ENCODE results near the gene FER1L5.

Gene FER1L5

GRCh38 chr2:96669539-96670215 lies 27.1 kb downstream of the FER1L5 start:
- Histone ChIP-seq H3K27me3 (replicated peaks; ENCODE audit: control insufficient read depth, insufficient read depth, low read length) (peaks cover 2% of the 10 kb centered on the region; the same call in 1 of the 2 replicates), H3K36me3 (ENCODE audit: control insufficient read depth, insufficient read depth, low read length) (no peaks in the 10 kb centered on the region), H3K4me3 (replicated peaks; ENCODE audit: low read depth, low read length) (no peak overlapping the region)
- no peak for DNase-seq (ENCODE audit: extremely low read depth, insufficient read length)
- TF ChIP-seq, protein P1, sequence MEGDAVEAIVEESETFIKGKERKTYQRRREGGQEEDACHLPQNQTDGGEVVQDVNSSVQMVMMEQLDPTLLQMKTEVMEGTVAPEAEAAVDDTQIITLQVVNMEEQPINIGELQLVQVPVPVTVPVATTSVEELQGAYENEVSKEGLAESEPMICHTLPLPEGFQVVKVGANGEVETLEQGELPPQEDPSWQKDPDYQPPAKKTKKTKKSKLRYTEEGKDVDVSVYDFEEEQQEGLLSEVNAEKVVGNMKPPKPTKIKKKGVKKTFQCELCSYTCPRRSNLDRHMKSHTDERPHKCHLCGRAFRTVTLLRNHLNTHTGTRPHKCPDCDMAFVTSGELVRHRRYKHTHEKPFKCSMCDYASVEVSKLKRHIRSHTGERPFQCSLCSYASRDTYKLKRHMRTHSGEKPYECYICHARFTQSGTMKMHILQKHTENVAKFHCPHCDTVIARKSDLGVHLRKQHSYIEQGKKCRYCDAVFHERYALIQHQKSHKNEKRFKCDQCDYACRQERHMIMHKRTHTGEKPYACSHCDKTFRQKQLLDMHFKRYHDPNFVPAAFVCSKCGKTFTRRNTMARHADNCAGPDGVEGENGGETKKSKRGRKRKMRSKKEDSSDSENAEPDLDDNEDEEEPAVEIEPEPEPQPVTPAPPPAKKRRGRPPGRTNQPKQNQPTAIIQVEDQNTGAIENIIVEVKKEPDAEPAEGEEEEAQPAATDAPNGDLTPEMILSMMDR (IDR thresholded peaks at IDR 0.05; ENCODE audit: insufficient read depth, low read length, poor library complexity, severe bottlenecking), result no peak

DNA sequence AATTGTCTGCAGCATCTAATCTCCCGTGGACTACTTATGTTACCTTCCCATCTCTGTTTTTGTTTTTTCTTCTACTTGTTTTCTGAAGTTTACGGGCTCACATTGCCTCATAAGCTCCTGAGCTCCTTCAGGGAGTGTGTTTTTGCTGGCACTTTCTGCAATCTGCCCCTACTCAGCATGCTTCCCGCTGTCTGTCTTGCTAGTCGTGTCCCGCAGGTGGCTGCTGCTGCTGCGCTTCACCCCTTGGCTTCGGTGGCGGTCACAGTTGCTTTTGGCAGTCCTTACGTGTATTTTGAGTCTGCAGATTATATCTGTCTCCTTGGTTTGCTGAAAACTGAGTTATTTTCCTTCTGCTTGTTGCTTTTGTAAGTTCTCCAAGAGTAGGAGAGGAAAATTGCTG lies 37.3 kb downstream of the FER1L5 start:
- DNase-seq (ENCODE audit: extremely low read depth, insufficient read length), result no peak
- Histone ChIP-seq H3K4me3 (replicated peaks; ENCODE audit: low read depth, low read length) (no peak overlapping the region), H3K27me3 (replicated peaks; ENCODE audit: control insufficient read depth, insufficient read depth, low read length) (no peaks in the 10 kb centered on the region), H3K36me3 (ENCODE audit: control insufficient read depth, insufficient read depth, low read length) (no peaks in the 10 kb centered on the region)
- TF ChIP-seq, protein P1 (IDR thresholded peaks at IDR 0.05; ENCODE audit: insufficient read depth, low read length, poor library complexity, severe bottlenecking), result no peak

GRCh38 chr2:96680561-96681141 lies 38.1 kb downstream of the FER1L5 start:
- Histone ChIP-seq H3K27me3 (replicated peaks; ENCODE audit: control insufficient read depth, insufficient read depth, low read length) (no peaks in the 10 kb centered on the region), H3K36me3 (ENCODE audit: control insufficient read depth, insufficient read depth, low read length) (no peaks in the 10 kb centered on the region), H3K4me3 (replicated peaks; ENCODE audit: low read depth, low read length) (no peak overlapping the region)
- TF ChIP-seq, protein P1 (IDR thresholded peaks at IDR 0.05; ENCODE audit: insufficient read depth, low read length, poor library complexity, severe bottlenecking), result no peak
- no peak for DNase-seq (ENCODE audit: extremely low read depth, insufficient read length)

GRCh38 chr2:96681540-96681939 lies 39.0 kb downstream of the FER1L5 start:
- no peak overlapping the region for H3K4me3 ChIP-seq (replicated peaks; ENCODE audit: low read depth, low read length)
- no peaks in the 10 kb centered on the region for H3K36me3 ChIP-seq (ENCODE audit: control insufficient read depth, insufficient read depth, low read length)
- TF ChIP-seq, protein P1 (IDR thresholded peaks at IDR 0.05; ENCODE audit: insufficient read depth, low read length, poor library complexity, severe bottlenecking), result no peak
- H3K27me3 ChIP-seq (replicated peaks; ENCODE audit: control insufficient read depth, insufficient read depth, low read length), result no peaks in the 10 kb centered on the region; the same call in 1 of the 2 replicates
- no peak for DNase-seq (ENCODE audit: extremely low read depth, insufficient read length)

DNA sequence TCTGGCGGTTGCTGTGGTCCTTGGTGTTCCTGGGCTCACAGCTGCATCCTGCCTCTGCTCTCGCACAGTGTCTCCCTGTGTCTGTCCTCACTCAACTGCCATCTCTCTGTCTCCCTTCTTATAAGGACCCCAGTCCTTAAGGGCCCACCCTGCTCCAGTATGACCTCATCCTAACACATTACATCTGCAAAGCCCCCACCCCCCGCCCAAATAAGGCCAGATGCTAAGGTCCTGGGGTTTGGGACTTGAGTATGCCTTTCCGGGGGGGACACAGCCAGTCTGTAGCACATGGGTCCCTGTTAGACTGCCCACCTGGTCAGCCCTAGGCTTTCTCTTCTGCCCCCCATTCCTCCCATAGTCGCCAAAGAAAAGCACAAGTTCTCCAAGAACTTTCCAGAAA lies 40.7 kb downstream of the FER1L5 start:
- H3K36me3 ChIP-seq (ENCODE audit: control insufficient read depth, insufficient read depth, low read length), result no peaks in the 10 kb centered on the region
- no peak overlapping the region for H3K4me3 ChIP-seq (replicated peaks; ENCODE audit: low read depth, low read length)
- no peak for DNase-seq (ENCODE audit: extremely low read depth, insufficient read length)
- TF ChIP-seq, protein P1 (IDR thresholded peaks at IDR 0.05; ENCODE audit: insufficient read depth, low read length, poor library complexity, severe bottlenecking), result no peak
- H3K27me3 ChIP-seq (replicated peaks; ENCODE audit: control insufficient read depth, insufficient read depth, low read length), result no peaks in the 10 kb centered on the region; the same call in 1 of the 2 replicates
